Stomach (tissue), 9 donors: Measurements from ENCODE around the gene THADA. TPM values are rescaled to one million over a fixed set of nuclear protein-coding genes. Genes with fewer than 3 reads are reported as not detected.
"Not testable (repeated sequence)": the region's sequence is repeated elsewhere in the genome, so short reads cannot be mapped to it uniquely, and the experiment has no call there.

ENCODE experiments used
- DNase-seq, 2 donors: peaks; one replicate each; pipeline versions ENCODE4 v3.0.0 to v3.0.0-alpha.2; 2013 to 2019
- H3K27ac ChIP-seq, 5 donors: fragments of 200-600 bp in 4 of 5; sonication (generic) in 4 of 5; one replicate each; pipeline ENCODE4 v1.5.1; 2013 to 2019; ENCODE audit warnings: mild to moderate bottlenecking in 1 of 5, moderate library complexity in 1 of 5
- H3K27me3 ChIP-seq, 3 donors: fragments of 200-600 bp; sonication (generic); one replicate each; pipeline ENCODE4 v1.5.1; 2017 to 2019; ENCODE audit warnings: mixed run types in 1 of 3
- H3K36me3 ChIP-seq, 4 donors: fragments of 200-600 bp; sonication (generic); 1 replicate in 3 of 4; 2 replicates in 1 of 4; pipeline ENCODE4 v1.5.1; 2016 to 2019
- H3K4me1 ChIP-seq, 4 donors: fragments of 200-600 bp; sonication (generic); one replicate each; pipeline ENCODE4 v1.5.1; 2016 to 2019
- H3K4me3 ChIP-seq, 4 donors: fragments of 200-600 bp; sonication (generic) in 3 of 4; one replicate each; pipeline ENCODE4 v1.5.1; 2016 to 2019; ENCODE audit warnings: mild to moderate bottlenecking in 1 of 4
- H3K9me3 ChIP-seq, 4 donors: fragments of 200-600 bp; sonication (generic); one replicate each; pipeline ENCODE4 v1.5.1; 2016 to 2019
- EP300 ChIP-seq: sonication (generic); formaldehyde crosslinking; IDR thresholded peaks from one replicate; pipeline ENCODE4 v1.6.1; 2017; ENCODE audit warnings: antibody characterized with exemption
- POLR2A ChIP-seq, 4 donors: fragments of 450-650 bp; IDR thresholded peaks; one replicate each; pipeline ENCODE4 v1.6.1; 2016; ENCODE audit warnings: antibody characterized with exemption in 4 of 4, control low read depth in 2 of 4, mild to moderate bottlenecking in 1 of 4, moderate library complexity in 1 of 4
- POLR2AphosphoS5 ChIP-seq, 3 donors: sonication (generic); formaldehyde crosslinking; IDR thresholded peaks; one replicate each; pipeline ENCODE4 v1.6.1; 2016; ENCODE audit warnings: antibody characterized with exemption in 3 of 3
- WGBS, 5 donors: extraction: QIAGEN DNeasy Blood & Tissue Kit in 3 of 5; methylation state at CpG; one replicate each; pipeline versions ENCODE4 v1.1.5 to v1.1.7; 2013 to 2018; 5-methylcytosine and 5-hydroxymethylcytosine counted together
- intact Hi-C: fragments of 100-400 bp; cut with DNase I; formaldehyde crosslinking; loops from one replicate; pipeline ENCODE4 v1.15.1; 2023; ENCODE audit warnings: low total_unique reads
- polyA plus RNA-seq, 3 donors: library from polyadenylated mRNA; stranded (reverse); fragments of 200-250 nt; gene quantifications; one replicate each; pipeline ENCODE4 v1.2.3, GENCODE V29; 2013
- total RNA-seq, 5 donors: library from RNA; depleted of rRNA; stranded (reverse); fragments of >200 nt; gene quantifications; one replicate each; pipeline versions ENCODE4 v1.1.0 to v1.2.3, GENCODE V29; 2014 to 2016
- TF ChIP-seq, protein P1 (sequence below), 7 experiments: fragments of 450-650 bp in 4 of 7; fragments of 200-600 bp in 3 of 7; sonication (generic) in 3 of 7; IDR thresholded peaks; one replicate each; pipeline ENCODE4 v1.5.1; 2016 to 2019; ENCODE audit warnings: antibody characterized with exemption in 7 of 7, control low read depth in 2 of 7, mild to moderate bottlenecking in 1 of 7
- donor health status: healthy with polysubstance abuse.
- donor health status: Bipolar disorder and iron deficiency.
- donor health status: healthy.

Gene THADA
- total and polyA plus RNA-seq, 8 donors, result 8.0 to 109 (median 31.9) TPM

DNA sequence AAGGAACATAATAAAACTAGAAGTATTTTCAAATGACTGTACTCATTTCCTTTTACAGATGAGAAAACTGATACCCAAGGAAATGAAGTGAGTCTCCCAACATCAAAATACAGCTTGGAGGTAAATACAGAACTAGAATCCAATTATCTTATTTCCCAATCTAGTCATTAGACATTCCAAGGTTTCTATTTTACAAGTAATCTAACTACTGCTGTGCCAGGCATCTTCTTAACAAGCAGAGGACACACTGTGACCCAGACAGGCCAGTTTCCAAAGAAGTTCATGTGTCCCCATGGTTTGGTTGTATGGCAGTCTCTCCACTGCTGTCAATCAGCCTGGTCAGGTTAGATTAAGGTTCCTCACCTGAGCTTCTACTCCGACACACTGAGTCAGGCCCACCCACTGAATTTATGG lies 143.5 kb downstream of the THADA start:
- H3K27ac ChIP-seq, result no peak overlapping the region
- 90 to 100% (median 94%) methylated on average over 1 of the region's 1 CpG for WGBS, 5 donors

DNA sequence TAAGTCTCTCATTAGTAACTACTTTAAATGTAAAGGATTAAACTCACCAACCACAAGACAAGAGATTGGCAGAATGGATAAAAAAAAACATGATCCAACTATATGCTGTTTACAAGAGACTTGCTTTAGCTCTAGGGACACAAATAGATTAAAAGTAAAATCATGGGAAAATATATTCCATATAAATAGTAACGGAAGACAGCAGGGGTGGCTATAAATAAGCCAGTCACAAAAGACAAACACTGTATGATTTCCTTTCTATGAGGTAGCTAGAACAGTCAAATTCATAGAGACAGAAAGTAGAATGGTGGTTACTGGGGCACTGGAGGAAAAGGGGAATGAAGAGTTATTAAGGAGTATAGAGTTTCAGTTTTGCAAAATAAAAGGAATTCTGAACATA lies 145.2 kb downstream of the THADA start:
- 88 to 95% (median 89%) methylated on average over 1 of the region's 1 CpG for WGBS, 5 donors
- no peak overlapping the region for H3K4me3 ChIP-seq
- H3K27me3 ChIP-seq, result no peaks in the 10 kb centered on the region
- H3K4me1 ChIP-seq, result peaks cover 4 to 27% (median 13%) of the 10 kb centered on the region in 4 donors
- intact Hi-C loops, result no loop called here
- DNase-seq, result no peak
- no peak overlapping the region for H3K27ac ChIP-seq
- no peaks in the 10 kb centered on the region for H3K9me3 ChIP-seq
- no peak for TF ChIP-seq POLR2AphosphoS5 (IDR thresholded peaks at IDR 0.05)
- TF ChIP-seq, protein P1, sequence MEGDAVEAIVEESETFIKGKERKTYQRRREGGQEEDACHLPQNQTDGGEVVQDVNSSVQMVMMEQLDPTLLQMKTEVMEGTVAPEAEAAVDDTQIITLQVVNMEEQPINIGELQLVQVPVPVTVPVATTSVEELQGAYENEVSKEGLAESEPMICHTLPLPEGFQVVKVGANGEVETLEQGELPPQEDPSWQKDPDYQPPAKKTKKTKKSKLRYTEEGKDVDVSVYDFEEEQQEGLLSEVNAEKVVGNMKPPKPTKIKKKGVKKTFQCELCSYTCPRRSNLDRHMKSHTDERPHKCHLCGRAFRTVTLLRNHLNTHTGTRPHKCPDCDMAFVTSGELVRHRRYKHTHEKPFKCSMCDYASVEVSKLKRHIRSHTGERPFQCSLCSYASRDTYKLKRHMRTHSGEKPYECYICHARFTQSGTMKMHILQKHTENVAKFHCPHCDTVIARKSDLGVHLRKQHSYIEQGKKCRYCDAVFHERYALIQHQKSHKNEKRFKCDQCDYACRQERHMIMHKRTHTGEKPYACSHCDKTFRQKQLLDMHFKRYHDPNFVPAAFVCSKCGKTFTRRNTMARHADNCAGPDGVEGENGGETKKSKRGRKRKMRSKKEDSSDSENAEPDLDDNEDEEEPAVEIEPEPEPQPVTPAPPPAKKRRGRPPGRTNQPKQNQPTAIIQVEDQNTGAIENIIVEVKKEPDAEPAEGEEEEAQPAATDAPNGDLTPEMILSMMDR (IDR thresholded peaks at IDR 0.05), result no peak
- peaks cover 0 to 7% (median 5%) of the 10 kb centered on the region in 4 donors for H3K36me3 ChIP-seq

More for the DNA sequence above, 143.5 kb downstream of the THADA start:
- no peak overlapping the region for H3K4me3 ChIP-seq
- no peaks in the 10 kb centered on the region for H3K27me3 ChIP-seq
- H3K4me1 ChIP-seq, result peaks cover 8 to 42% (median 24%) of the 10 kb centered on the region in 4 donors
- H3K9me3 ChIP-seq, result no peaks in the 10 kb centered on the region
- TF ChIP-seq, protein P1 (IDR thresholded peaks at IDR 0.05), result no peak
- TF ChIP-seq EP300 (no peak), POLR2A (IDR thresholded peaks at IDR 0.05) (no peak), POLR2AphosphoS5 (IDR thresholded peaks at IDR 0.05) (no peak)
- intact Hi-C loops, result no loop called here
- DNase-seq, result no peak
- peaks cover 0 to 3% (median 0%) of the 10 kb centered on the region in 4 donors for H3K36me3 ChIP-seq

DNA sequence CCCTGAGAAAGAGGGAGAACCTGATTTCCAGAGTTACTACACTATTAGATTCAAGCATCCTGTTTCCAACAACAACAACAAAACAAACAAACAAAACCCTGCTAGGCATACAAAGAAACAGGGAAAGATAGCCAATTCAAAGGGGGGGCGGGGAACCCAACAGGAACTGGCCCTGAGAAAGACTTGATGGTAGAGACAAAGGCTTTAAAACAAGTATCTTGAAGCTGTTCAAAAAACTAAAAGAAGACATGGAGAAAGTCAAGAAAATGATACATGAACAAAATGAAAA lies 147.1 kb downstream of the THADA start:
- Histone ChIP-seq H3K9me3 (no peaks in the 10 kb centered on the region), H3K4me1 (peaks cover 0 to 17% (median 5%) of the 10 kb centered on the region in 4 donors), H3K27ac (no peak overlapping the region), H3K36me3 (peaks cover 0 to 7% (median 5%) of the 10 kb centered on the region in 4 donors), H3K27me3 (no peaks in the 10 kb centered on the region), H3K4me3 (no peak overlapping the region)
- WGBS, 5 donors, result 95 to 100% (median 97%) methylated on average over 1 of the region's 1 CpG
- no peak for TF ChIP-seq POLR2AphosphoS5 (IDR thresholded peaks at IDR 0.05)
- TF ChIP-seq, protein P1 (IDR thresholded peaks at IDR 0.05), result no peak
- no peak for TF ChIP-seq EP300
- TF ChIP-seq POLR2A (IDR thresholded peaks at IDR 0.05), result no peak
- no peak for DNase-seq
- intact Hi-C loops, result no loop called here

DNA sequence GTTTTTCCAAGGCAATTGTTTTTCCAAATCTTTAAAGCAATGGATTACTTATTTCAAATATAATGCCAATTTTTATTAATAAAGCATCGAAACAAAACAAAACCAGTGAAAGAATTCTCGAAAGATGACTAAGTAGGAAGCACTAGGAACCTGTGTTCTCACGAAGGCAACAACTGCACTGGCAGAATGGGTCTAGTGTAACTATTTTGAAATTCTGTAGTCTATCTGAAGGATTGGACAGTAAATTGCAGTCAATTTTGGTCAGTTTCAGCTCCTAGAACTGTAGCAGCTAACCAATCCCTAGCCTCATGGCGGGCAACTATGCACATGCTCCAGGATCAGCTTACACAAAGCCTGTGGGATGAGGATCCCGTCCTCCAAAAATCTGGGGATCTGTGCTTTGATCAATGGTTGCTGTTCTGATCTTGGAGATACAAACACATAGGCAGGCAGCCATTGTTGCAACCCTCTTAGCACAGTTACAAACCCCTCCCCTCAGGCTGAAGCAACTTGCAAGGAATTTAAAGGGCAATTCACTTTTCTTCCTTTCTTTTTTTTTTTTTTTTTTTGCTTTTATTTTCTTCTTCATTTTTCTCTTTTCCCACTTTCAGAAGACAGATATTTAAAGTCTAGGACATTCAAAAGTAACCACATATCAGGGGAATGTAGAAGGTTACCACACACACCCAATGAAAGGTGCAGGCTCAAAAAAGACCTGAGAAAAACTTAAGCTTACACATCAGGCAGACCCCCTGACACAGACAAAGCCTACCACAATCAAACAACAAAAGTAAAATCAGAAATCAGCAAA lies 147.6 kb downstream of the THADA start:
- H3K36me3 ChIP-seq, result peaks cover 0 to 7% (median 5%) of the 10 kb centered on the region in 4 donors
- WGBS, 5 donors, result 94 to 99% (median 97%) methylated on average over 5 of the region's 5 CpGs
- no peaks in the 10 kb centered on the region for H3K9me3 ChIP-seq
- peaks cover 0 to 11% (median 5%) of the 10 kb centered on the region in 4 donors for H3K4me1 ChIP-seq
- no peak overlapping the region for H3K27ac ChIP-seq
- no peak for DNase-seq
- intact Hi-C loops, result no loop called here
- TF ChIP-seq POLR2AphosphoS5 (IDR thresholded peaks at IDR 0.05), result no peak
- no peak for TF ChIP-seq POLR2A (IDR thresholded peaks at IDR 0.05)
- TF ChIP-seq EP300, result no peak
- TF ChIP-seq, protein P1 (IDR thresholded peaks at IDR 0.05), result no peak
- H3K27me3 ChIP-seq, result no peaks in the 10 kb centered on the region
- H3K4me3 ChIP-seq, result no peak overlapping the region

DNA sequence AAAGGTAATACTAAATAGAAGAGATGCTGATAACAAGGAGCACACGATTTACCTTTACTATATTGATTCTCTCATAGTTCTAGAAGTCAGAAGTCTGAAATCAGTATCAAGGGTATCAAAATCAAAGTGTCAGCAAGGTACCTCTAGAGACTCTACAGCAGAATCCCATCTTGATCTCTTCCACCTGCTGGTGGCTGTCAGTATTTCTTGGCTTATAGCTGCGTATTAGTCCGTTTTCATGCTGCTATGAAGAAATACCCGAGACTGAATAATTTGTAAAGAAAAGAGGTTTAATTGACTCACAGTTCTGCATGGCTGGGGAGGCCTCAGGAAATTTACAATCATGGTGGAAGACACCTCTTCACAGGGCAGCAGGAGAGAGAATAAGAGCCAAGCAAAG lies 149.1 kb downstream of the THADA start:
- H3K36me3 ChIP-seq, H3K27ac ChIP-seq, DNase-seq, H3K9me3 ChIP-seq, H3K4me1 ChIP-seq, intact Hi-C loops, H3K4me3 ChIP-seq, H3K27me3 ChIP-seq: not testable (repeated sequence)
- WGBS, 5 donors, result 94 to 98% (median 97%) methylated on average over 4 of the region's 4 CpGs
